GM23338 (cell line): ENCODE data around the gene SELENON. TPM values are rescaled to one million over a fixed set of nuclear protein-coding genes. Genes with fewer than 3 reads are reported as not detected.

Source experiments
- ATAC-seq: fragments of 200-7000 bp; cut with Tn5 transposase; 3 replicates; pipeline ENCODE4 v1.9.1; 2020
- DNase-seq: peaks from one replicate; pipeline ENCODE4 v3.0.0-alpha.2; 2015; ENCODE audit warnings: low spot score
- H2AFZ ChIP-seq: fragments of 200-600 bp; sonication (generic); 2 replicates; pipeline ENCODE4 v1.8.0; 2016; ENCODE audit warnings: antibody characterized with exemption, mild to moderate bottlenecking, moderate library complexity
- H3F3A ChIP-seq: fragments of 200-600 bp; sonication (generic); replicated peaks from 2 replicates; pipeline ENCODE4 v1.8.0; 2017; ENCODE audit warnings: antibody characterized with exemption, mixed run types, low read depth
- H3K27ac ChIP-seq: fragments of 200-600 bp; sonication (generic); 2 replicates; pipeline ENCODE4 v1.6.1; 2016; ENCODE audit warnings: low read depth
- H3K27me3 ChIP-seq: fragments of 200-600 bp; sonication (generic); 2 replicates; pipeline ENCODE4 v1.8.0; 2016; ENCODE audit warnings: mild to moderate bottlenecking, mixed run types, moderate library complexity; ENCODE audit not compliant: insufficient read depth
- H3K36me3 ChIP-seq: fragments of 200-600 bp; sonication (generic); 2 replicates; pipeline ENCODE4 v1.8.0; 2016; ENCODE audit warnings: mild to moderate bottlenecking; ENCODE audit not compliant: insufficient read depth
- H3K4me1 ChIP-seq: fragments of 200-600 bp; sonication (generic); 2 replicates; pipeline ENCODE4 v1.8.0; 2016; ENCODE audit warnings: mild to moderate bottlenecking, moderate library complexity; ENCODE audit not compliant: insufficient read depth
- H3K4me2 ChIP-seq: fragments of 200-600 bp; sonication (generic); 2 replicates; pipeline ENCODE4 v1.7.1; 2017; ENCODE audit warnings: mixed run types
- H3K4me3 ChIP-seq: fragments of 200-600 bp; sonication (generic); 2 replicates; pipeline ENCODE4 v1.6.1; 2016; ENCODE audit warnings: mixed run types
- H3K79me2 ChIP-seq: fragments of 200-600 bp; sonication (generic); replicated peaks from 2 replicates; pipeline ENCODE4 v1.8.0; 2017; ENCODE audit warnings: mild to moderate bottlenecking; ENCODE audit not compliant: insufficient read depth
- H3K9me2 ChIP-seq: fragments of 200-600 bp; sonication (generic); 2 replicates; pipeline ENCODE4 v1.8.0; 2017; ENCODE audit not compliant: insufficient read depth
- H4K20me1 ChIP-seq: fragments of 200-600 bp; sonication (generic); replicated peaks from 2 replicates; pipeline ENCODE4 v1.8.0; 2017; ENCODE audit warnings: mild to moderate bottlenecking; ENCODE audit not compliant: insufficient read depth
- H3K27ac Mint-ChIP-seq: 2 replicates; pipeline ENCODE4 v1.8.0; 2020; ENCODE audit warnings: inconsistent platforms, mild to moderate bottlenecking, moderate library complexity, mixed read lengths
- H3K27me3 Mint-ChIP-seq: 3 replicates; pipeline ENCODE4 v1.8.0; 2022; ENCODE audit warnings: low read depth, mild to moderate bottlenecking, moderate library complexity, mixed read lengths, inconsistent platforms; ENCODE audit not compliant: insufficient read depth, poor library complexity
- H3K36me3 Mint-ChIP-seq: 3 replicates; pipeline ENCODE4 v1.8.0; 2021; ENCODE audit warnings: low read depth, mild to moderate bottlenecking, inconsistent platforms, moderate library complexity, mixed read lengths
- H3K4me1 Mint-ChIP-seq: 3 replicates; pipeline ENCODE4 v1.8.0; 2020; ENCODE audit warnings: mild to moderate bottlenecking, inconsistent platforms, mixed read lengths
- H3K4me3 Mint-ChIP-seq: 3 replicates; pipeline ENCODE4 v1.8.0; 2021; ENCODE audit warnings: moderate library complexity, mild to moderate bottlenecking, inconsistent platforms, mixed read lengths
- H3K9me3 Mint-ChIP-seq: 3 replicates; pipeline ENCODE4 v1.8.0; 2020; ENCODE audit warnings: moderate library complexity, mild to moderate bottlenecking, inconsistent platforms, mixed read lengths
- CREB1 ChIP-seq: fragments of 250-450 bp; sonication (Bioruptor Pico); IDR thresholded peaks from 2 replicates; pipeline ENCODE4 v1.5.0; 2020; ENCODE audit warnings: low read depth, mild to moderate bottlenecking, moderate library complexity
- EZH2 ChIP-seq: fragments of 200-600 bp; sonication (generic); IDR thresholded peaks from one replicate; pipeline ENCODE4 v1.8.0; 2017; ENCODE audit warnings: antibody characterized with exemption, mild to moderate bottlenecking, low read depth; ENCODE audit not compliant: unreplicated experiment
- EZH2phosphoT487 ChIP-seq: fragments of 200-600 bp; sonication (generic); IDR thresholded peaks from one replicate; pipeline ENCODE4 v1.8.1; 2018; ENCODE audit warnings: antibody characterized with exemption; ENCODE audit not compliant: unreplicated experiment
- JUNB ChIP-seq: IDR thresholded peaks from one replicate; pipeline ENCODE4 v1.6.1; 2016; ENCODE audit warnings: antibody characterized with exemption; ENCODE audit not compliant: unreplicated experiment
- POLR2AphosphoS5 ChIP-seq: IDR thresholded peaks from 2 replicates; pipeline ENCODE4 v1.6.1; 2016; ENCODE audit warnings: antibody characterized with exemption, low read depth
- ZNF114 ChIP-seq: fragments of 250-450 bp; sonication (Bioruptor Pico); IDR thresholded peaks from 2 replicates; pipeline ENCODE4 v1.5.0; 2020; ENCODE audit warnings: mild to moderate bottlenecking, moderate library complexity
- polyA plus RNA-seq: library from polyadenylated mRNA; unstranded; fragments of >200 nt; fragmentation: Nextera tagmentation; extraction: Ambion mirVana; gene quantifications from 2 replicates; pipeline ENCODE4 v1.2.1, GENCODE V29; 2016
- total RNA-seq: library from RNA; depleted of rRNA; stranded (reverse); fragments of >200 nt; shearing (Covaris generic); gene quantifications from 2 replicates; pipeline ENCODE4 v1.2.3, GENCODE V29; 2014
- TF ChIP-seq, protein P1 (sequence below): IDR thresholded peaks from one replicate; pipeline ENCODE4 v1.6.1; 2018; ENCODE audit warnings: antibody characterized with exemption; ENCODE audit not compliant: unreplicated experiment
- TF ChIP-seq, protein P2 (sequence below): IDR thresholded peaks from 2 replicates; pipeline ENCODE4 v1.6.1; 2016; ENCODE audit warnings: antibody characterized with exemption
- TF ChIP-seq, protein P3 (sequence below), 2 experiments: fragments of 200-600 bp in 1 of 2; sonication (generic) in 1 of 2; conservative IDR thresholded peaks; 2 replicates each; pipeline versions ENCODE4 v1.5.1 to v1.6.1; 2016 to 2017; ENCODE audit warnings: antibody characterized with exemption in 2 of 2, low read depth in 2 of 2, mild to moderate bottlenecking in 2 of 2, moderate library complexity in 1 of 2

The SELENON gene
- total and polyA plus RNA-seq, 2 experiments from 2014 or later, result 17.9 to 93.2 TPM

DNA sequence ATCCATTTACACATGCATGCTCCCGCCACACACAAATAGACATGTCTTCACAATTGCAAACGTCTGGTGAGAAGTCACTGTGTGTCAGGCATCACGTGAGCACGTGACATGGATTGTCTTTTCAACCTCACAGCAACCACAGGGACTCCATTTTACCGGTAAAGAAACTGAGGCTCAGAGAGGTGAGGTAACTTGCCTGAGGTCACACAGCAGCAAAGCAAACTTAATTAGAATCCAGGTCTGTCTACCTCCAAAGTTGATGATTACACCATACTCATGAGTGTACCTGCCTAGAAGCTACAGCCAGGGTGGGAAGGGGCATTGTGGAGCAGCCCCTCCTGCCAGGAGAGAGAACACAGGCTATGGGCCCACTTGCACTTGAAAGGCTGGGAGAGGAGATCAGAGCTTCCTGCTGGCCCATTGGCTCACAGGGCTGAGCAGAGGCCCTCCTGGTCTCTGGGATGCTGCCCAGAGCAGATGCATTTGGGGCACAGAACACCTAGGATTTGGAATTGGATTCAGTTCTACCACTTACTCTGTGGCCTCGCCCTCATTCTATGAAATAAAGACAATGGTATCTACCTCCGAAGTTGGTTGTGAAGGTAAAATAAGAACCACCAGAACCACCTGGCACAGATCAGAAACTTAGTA is 44.4 kb upstream of the SELENON start:
- Mint-ChIP-seq H3K4me1 (peaks cover 39% of the 10 kb centered on the region), H3K27me3 (peaks cover 9% of the 10 kb centered on the region), H3K4me3 (no peak overlapping the region; the same call in 2 of the 3 replicates), H3K36me3 (no peaks in the 10 kb centered on the region; the same call in 2 of the 3 replicates), H3K9me3 (no peaks in the 10 kb centered on the region; the same call in 2 of the 3 replicates), H3K27ac (no peak overlapping the region)
- ATAC-seq, result no peak
- no peaks in the 10 kb centered on the region for H3K9me2 ChIP-seq
- TF ChIP-seq JUNB, result no peak
- no peak for TF ChIP-seq ZNF114 (CRISPR knock-in tag)
- no peaks in the 10 kb centered on the region for H4K20me1 ChIP-seq
- H3K27me3 ChIP-seq, result no peaks in the 10 kb centered on the region
- H3K4me2 ChIP-seq, result no peak overlapping the region
- no peaks in the 10 kb centered on the region for H3K79me2 ChIP-seq
- DNase-seq, result no peak
- H3K4me3 ChIP-seq, result no peak overlapping the region
- H2AFZ ChIP-seq, result no peak overlapping the region
- 0 out of 2 replicates have a peak, but pooled peaks cover 12% of the 10 kb centered on the region for H3K4me1 ChIP-seq
- H3K27ac ChIP-seq, result no peak overlapping the region
- no peaks in the 10 kb centered on the region for H3F3A ChIP-seq
- no peaks in the 10 kb centered on the region for H3K36me3 ChIP-seq

DNA sequence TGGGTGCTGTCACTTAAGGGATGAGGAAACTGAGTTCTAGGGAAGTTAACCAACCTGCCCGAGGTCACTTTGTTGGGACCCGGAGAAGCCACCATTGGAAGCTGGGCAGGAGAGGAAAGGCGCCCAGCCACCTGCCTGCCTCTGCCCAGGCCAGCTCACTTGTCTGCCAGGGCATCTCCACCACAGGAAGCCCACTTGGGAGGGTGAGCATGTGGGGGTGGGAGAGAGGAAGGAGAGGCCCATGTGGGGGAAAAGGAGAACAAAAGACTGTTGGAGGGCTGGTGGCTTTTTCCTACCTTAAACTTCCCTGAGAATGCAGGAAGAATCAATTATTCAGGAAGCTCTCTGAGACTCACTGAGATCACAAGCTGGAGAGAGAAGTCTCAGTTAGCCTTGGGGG is 43.8 kb upstream of the SELENON start:
- Histone ChIP-seq H3K4me2 (no peak overlapping the region), H3K27me3 (no peaks in the 10 kb centered on the region), H3K4me3 (no peak overlapping the region), H3K9me2 (no peaks in the 10 kb centered on the region), H3K36me3 (no peaks in the 10 kb centered on the region), H3F3A (no peaks in the 10 kb centered on the region), H4K20me1 (no peaks in the 10 kb centered on the region), H3K79me2 (no peaks in the 10 kb centered on the region), H3K27ac (no peak overlapping the region), H3K4me1 (0 out of 2 replicates have a peak, but pooled peaks cover 12% of the 10 kb centered on the region), H2AFZ (no peak overlapping the region)
- no peak for ATAC-seq
- Mint-ChIP-seq H3K27me3 (peaks cover 8% of the 10 kb centered on the region), H3K9me3 (no peaks in the 10 kb centered on the region), H3K4me3 (no peak overlapping the region; the same call in 2 of the 3 replicates), H3K4me1 (peaks cover 42% of the 10 kb centered on the region), H3K27ac (no peak overlapping the region), H3K36me3 (no peaks in the 10 kb centered on the region; the same call in 2 of the 3 replicates)
- DNase-seq, result no peak
- TF ChIP-seq, protein P1, sequence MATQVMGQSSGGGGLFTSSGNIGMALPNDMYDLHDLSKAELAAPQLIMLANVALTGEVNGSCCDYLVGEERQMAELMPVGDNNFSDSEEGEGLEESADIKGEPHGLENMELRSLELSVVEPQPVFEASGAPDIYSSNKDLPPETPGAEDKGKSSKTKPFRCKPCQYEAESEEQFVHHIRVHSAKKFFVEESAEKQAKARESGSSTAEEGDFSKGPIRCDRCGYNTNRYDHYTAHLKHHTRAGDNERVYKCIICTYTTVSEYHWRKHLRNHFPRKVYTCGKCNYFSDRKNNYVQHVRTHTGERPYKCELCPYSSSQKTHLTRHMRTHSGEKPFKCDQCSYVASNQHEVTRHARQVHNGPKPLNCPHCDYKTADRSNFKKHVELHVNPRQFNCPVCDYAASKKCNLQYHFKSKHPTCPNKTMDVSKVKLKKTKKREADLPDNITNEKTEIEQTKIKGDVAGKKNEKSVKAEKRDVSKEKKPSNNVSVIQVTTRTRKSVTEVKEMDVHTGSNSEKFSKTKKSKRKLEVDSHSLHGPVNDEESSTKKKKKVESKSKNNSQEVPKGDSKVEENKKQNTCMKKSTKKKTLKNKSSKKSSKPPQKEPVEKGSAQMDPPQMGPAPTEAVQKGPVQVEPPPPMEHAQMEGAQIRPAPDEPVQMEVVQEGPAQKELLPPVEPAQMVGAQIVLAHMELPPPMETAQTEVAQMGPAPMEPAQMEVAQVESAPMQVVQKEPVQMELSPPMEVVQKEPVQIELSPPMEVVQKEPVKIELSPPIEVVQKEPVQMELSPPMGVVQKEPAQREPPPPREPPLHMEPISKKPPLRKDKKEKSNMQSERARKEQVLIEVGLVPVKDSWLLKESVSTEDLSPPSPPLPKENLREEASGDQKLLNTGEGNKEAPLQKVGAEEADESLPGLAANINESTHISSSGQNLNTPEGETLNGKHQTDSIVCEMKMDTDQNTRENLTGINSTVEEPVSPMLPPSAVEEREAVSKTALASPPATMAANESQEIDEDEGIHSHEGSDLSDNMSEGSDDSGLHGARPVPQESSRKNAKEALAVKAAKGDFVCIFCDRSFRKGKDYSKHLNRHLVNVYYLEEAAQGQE, result no peak
- TF ChIP-seq, protein P2, sequence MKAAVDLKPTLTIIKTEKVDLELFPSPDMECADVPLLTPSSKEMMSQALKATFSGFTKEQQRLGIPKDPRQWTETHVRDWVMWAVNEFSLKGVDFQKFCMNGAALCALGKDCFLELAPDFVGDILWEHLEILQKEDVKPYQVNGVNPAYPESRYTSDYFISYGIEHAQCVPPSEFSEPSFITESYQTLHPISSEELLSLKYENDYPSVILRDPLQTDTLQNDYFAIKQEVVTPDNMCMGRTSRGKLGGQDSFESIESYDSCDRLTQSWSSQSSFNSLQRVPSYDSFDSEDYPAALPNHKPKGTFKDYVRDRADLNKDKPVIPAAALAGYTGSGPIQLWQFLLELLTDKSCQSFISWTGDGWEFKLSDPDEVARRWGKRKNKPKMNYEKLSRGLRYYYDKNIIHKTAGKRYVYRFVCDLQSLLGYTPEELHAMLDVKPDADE, result no peak
- TF ChIP-seq EZH2phosphoT487, result no peak
- no peak for TF ChIP-seq CREB1 (CRISPR knock-in tag)
- TF ChIP-seq, protein P3, sequence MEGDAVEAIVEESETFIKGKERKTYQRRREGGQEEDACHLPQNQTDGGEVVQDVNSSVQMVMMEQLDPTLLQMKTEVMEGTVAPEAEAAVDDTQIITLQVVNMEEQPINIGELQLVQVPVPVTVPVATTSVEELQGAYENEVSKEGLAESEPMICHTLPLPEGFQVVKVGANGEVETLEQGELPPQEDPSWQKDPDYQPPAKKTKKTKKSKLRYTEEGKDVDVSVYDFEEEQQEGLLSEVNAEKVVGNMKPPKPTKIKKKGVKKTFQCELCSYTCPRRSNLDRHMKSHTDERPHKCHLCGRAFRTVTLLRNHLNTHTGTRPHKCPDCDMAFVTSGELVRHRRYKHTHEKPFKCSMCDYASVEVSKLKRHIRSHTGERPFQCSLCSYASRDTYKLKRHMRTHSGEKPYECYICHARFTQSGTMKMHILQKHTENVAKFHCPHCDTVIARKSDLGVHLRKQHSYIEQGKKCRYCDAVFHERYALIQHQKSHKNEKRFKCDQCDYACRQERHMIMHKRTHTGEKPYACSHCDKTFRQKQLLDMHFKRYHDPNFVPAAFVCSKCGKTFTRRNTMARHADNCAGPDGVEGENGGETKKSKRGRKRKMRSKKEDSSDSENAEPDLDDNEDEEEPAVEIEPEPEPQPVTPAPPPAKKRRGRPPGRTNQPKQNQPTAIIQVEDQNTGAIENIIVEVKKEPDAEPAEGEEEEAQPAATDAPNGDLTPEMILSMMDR (conservative IDR thresholded peaks at IDR 0.05; ENCODE audit: low read depth in 2 of 2), result no peak
- no peak for TF ChIP-seq JUNB
- no peak for TF ChIP-seq POLR2AphosphoS5
- no peak for TF ChIP-seq EZH2
